Measurements from ENCODE around the gene KNG1.

DNA sequence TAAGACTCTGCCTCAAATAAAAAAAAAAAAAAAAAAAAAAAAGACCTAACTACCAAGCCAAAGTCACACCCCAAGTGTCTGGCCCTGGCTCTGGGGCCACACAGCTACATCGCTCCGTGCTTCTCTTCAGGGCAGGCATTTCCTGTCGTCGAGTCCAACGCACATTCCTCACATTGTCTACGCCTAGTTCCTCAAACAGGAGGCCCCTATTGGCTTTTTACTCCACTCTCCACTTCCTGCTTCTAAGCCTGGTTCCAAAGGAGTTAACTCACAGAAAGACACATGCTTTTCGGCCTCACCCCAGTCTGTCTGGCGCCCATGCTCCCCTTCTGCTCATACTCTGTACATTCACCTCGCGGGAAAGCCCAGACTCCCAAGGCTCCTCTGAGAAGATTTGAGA is 28.8 kb downstream of the KNG1 start:
- no peak for TF ChIP-seq CTCF (IDR thresholded peaks at IDR 0.05; ENCODE audit: low read depth, low read length)
- no peak for TF ChIP-seq POLR2A (IDR thresholded peaks at IDR 0.05; ENCODE audit: extremely low read depth, insufficient read length)
- TF ChIP-seq MYC (IDR thresholded peaks at IDR 0.05; ENCODE audit: low read depth, low read length), result no peak
